Neural crest cell (in vitro differentiated cells): ENCODE results near the gene SNX24. TPM values are rescaled to one million over a fixed set of nuclear protein-coding genes. Genes with fewer than 3 reads are reported as not detected.
"Not testable (repeated sequence)": the region's sequence is repeated elsewhere in the genome, so short reads cannot be mapped to it uniquely, and the experiment has no call there.

ENCODE experiments used
- DNase-seq: peaks from one replicate; pipeline ENCODE4 v3.0.0; 2021; ENCODE audit warnings: low read depth, mixed read lengths, low spot score
- H3K27ac Mint-ChIP-seq: one replicate; pipeline ENCODE4 v1.8.0; 2021; ENCODE audit warnings: mild to moderate bottlenecking, mixed read lengths; ENCODE audit not compliant: unreplicated experiment
- H3K27me3 Mint-ChIP-seq: 2 replicates; pipeline ENCODE4 v1.8.0; 2021; ENCODE audit warnings: low read depth, mild to moderate bottlenecking, mixed read lengths
- H3K36me3 Mint-ChIP-seq: 2 replicates; pipeline ENCODE4 v1.8.0; 2021; ENCODE audit warnings: low read depth, mild to moderate bottlenecking, mixed read lengths
- H3K4me1 Mint-ChIP-seq: 2 replicates; pipeline ENCODE4 v1.8.0; 2021; ENCODE audit warnings: mixed read lengths
- H3K4me3 Mint-ChIP-seq: one replicate; pipeline ENCODE4 v1.8.0; 2021; ENCODE audit warnings: mild to moderate bottlenecking, mixed read lengths
- H3K9me3 Mint-ChIP-seq: 2 replicates; pipeline ENCODE4 v1.8.0; 2021; ENCODE audit warnings: mixed read lengths
- total RNA-seq: library from RNA; stranded (reverse); gene quantifications from 2 replicates; pipeline ENCODE4 v1.2.1, GENCODE V29; 2021
- TF ChIP-seq, protein P1 (sequence below): fragments of 200-600 bp; sonication (generic); conservative IDR thresholded peaks from 2 replicates; pipeline ENCODE4 v1.5.0; 2021; ENCODE audit warnings: antibody characterized with exemption, mild to moderate bottlenecking

SNX24 gene
- total RNA-seq, 1 donor from 2014 or later: 19.7 TPM

DNA sequence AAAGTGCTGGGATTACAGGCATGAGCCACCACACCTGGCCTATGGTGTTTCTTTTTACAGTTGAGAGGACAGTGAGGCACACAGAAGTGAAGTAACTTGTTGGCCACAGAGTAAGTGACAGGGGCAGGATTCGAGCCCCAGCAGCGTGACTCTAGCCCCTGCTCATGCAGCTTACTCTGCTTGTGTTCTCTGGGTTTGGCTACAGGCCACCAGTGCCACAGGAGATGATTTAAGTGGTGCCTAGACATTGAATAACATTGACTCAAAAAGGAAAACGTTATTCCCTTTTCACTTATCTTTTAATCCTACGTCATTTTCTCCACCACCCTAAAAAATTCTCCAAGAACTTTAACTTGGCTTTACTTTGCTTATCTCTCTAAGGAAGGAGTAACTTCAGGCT lies 61.4 kb downstream of the SNX24 start:
- no peak overlapping the region for H3K4me3 Mint-ChIP-seq
- TF ChIP-seq, protein P1, sequence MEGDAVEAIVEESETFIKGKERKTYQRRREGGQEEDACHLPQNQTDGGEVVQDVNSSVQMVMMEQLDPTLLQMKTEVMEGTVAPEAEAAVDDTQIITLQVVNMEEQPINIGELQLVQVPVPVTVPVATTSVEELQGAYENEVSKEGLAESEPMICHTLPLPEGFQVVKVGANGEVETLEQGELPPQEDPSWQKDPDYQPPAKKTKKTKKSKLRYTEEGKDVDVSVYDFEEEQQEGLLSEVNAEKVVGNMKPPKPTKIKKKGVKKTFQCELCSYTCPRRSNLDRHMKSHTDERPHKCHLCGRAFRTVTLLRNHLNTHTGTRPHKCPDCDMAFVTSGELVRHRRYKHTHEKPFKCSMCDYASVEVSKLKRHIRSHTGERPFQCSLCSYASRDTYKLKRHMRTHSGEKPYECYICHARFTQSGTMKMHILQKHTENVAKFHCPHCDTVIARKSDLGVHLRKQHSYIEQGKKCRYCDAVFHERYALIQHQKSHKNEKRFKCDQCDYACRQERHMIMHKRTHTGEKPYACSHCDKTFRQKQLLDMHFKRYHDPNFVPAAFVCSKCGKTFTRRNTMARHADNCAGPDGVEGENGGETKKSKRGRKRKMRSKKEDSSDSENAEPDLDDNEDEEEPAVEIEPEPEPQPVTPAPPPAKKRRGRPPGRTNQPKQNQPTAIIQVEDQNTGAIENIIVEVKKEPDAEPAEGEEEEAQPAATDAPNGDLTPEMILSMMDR: no peak
- H3K27ac Mint-ChIP-seq: no peak overlapping the region
- no peaks in the 10 kb centered on the region for H3K36me3 Mint-ChIP-seq
- DNase-seq: no peak
- no peaks in the 10 kb centered on the region for H3K9me3 Mint-ChIP-seq
- no peaks in the 10 kb centered on the region for H3K27me3 Mint-ChIP-seq
- peaks cover 4% of the 10 kb centered on the region for H3K4me1 Mint-ChIP-seq

- H3K4me1 Mint-ChIP-seq: peaks cover 4% of the 10 kb centered on the region
- H3K4me3 Mint-ChIP-seq: no peak overlapping the region
- H3K27ac Mint-ChIP-seq: no peak overlapping the region
- no peaks in the 10 kb centered on the region for H3K36me3 Mint-ChIP-seq
- TF ChIP-seq, protein P1: no peak
- no peak for DNase-seq
- H3K27me3 Mint-ChIP-seq: no peaks in the 10 kb centered on the region
- H3K9me3 Mint-ChIP-seq: no peaks in the 10 kb centered on the region
These were observed 61.9 kb downstream of the SNX24 start for GRCh38 chr5:122907276-122907675.

DNA sequence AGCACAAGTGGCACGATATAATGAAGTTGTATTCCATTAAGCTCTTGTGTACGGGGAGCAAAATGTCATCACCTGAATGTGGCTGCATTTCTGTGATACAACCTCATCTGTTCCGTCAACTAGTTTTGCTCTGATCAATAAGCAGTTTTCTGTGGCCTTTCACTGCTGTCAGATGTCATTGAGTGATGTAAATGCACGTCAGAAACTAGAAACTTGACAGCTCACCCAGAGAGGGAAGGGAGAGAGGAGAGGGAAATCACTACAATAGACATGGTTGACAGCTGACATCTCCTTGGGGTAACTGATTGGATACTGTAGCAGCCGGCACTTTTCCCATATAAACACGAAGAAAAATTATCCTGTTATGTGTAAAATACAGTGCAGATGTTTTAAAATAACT lies 62.7 kb downstream of the SNX24 start:
- Mint-ChIP-seq H3K9me3 (no peaks in the 10 kb centered on the region), H3K4me3 (no peak overlapping the region), H3K27me3 (no peaks in the 10 kb centered on the region), H3K36me3 (peaks cover 3% of the 10 kb centered on the region), H3K27ac (no peak overlapping the region), H3K4me1 (peaks cover 4% of the 10 kb centered on the region)
- TF ChIP-seq, protein P1: no peak
- DNase-seq: no peak

DNA sequence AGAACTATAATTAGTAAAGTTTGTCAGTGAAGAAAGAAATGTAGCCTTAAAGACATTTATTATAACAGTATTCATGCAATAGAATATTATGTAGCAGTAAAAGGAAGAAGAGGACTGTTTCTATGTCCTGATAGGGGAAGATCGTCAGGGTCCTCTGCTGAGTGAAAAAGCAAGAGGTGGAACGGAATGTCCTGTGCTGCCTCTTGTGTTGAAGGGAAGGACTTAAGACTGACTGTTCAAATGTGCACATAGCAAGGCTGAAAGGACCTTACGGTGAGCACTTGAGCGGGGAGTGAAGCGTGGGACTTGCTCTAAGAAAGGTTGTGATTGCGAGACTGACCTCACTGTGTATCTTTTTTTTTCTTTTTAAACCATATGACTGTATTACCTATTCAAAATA lies 63.2 kb downstream of the SNX24 start:
- TF ChIP-seq, protein P1: no peak
- no peaks in the 10 kb centered on the region for H3K9me3 Mint-ChIP-seq
- peaks cover 3% of the 10 kb centered on the region for H3K36me3 Mint-ChIP-seq
- no peak overlapping the region for H3K27ac Mint-ChIP-seq
- H3K27me3 Mint-ChIP-seq: no peaks in the 10 kb centered on the region
- peaks cover 4% of the 10 kb centered on the region for H3K4me1 Mint-ChIP-seq
- no peak overlapping the region for H3K4me3 Mint-ChIP-seq
- no peak for DNase-seq

DNA sequence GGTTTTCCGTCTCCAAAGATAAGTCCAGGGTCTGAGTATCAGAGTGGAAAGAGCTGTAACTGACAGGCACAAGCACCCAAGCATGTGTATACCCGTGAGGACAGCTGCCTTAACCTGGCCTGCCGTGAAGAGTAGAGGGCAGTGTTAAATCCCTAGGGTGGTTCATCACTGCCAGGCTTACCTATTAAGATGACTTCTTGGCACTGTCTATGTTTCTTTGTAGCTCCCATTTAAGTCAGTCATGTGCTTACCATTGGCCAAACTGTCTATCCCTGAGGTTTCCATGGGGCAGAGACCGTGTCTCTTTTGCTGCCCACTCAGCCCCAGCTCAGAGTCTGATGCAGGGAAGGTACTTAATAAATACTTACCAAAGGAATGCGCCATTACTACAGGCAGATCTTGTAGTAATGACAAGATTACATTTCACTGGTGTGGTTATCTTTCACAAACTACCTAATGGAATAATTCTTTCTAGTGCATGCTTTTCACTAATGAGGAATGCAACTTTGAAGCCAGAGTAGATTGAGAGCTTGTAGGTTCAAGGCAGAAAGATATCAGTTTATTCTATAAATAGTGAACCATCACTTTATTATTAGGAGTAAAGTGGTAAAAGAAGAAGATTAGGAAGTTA lies 64.2 kb downstream of the SNX24 start:
- Mint-ChIP-seq H3K27me3 (no peaks in the 10 kb centered on the region), H3K4me1 (peaks cover 4% of the 10 kb centered on the region), H3K27ac (no peak overlapping the region), H3K4me3 (no peak overlapping the region), H3K36me3 (peaks cover 6% of the 10 kb centered on the region), H3K9me3 (no peaks in the 10 kb centered on the region)
- TF ChIP-seq, protein P1: no peak
- no peak for DNase-seq

DNA sequence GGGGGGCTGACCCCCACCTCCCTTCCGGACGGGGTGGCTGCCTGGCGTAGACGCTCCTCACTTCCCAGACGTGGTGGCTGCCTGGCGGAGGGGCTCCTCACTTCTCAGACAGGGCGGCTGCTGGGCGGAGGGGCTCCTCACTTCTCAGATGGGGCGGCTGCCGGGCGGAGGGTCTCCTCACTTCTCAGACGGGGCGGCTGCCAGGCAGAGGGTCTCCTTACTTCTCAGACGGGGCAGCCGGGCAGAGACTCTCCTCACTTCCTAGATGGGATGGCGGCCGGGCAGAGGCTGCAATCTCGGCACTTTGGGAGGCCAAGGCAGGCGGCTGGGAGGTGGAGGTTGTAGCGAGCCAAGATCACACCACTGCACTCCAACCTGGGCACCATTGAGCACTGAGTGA lies 68.0 kb downstream of the SNX24 start:
- not testable (repeated sequence) for DNase-seq, H3K4me3 Mint-ChIP-seq, H3K4me1 Mint-ChIP-seq, H3K9me3 Mint-ChIP-seq, H3K27me3 Mint-ChIP-seq, H3K27ac Mint-ChIP-seq
- H3K36me3 Mint-ChIP-seq: peaks cover 18% of the 10 kb centered on the region
